GM21423 (cell line): ENCODE results near the gene RRN3.
A peak's percentile ranks its signal among the peaks of the same experiment; 100 is the strongest.
"Not testable (repeated sequence)": the region's sequence is repeated elsewhere in the genome, so short reads cannot be mapped to it uniquely, and the experiment has no call there.

Experiments
- ATAC-seq: cut with Tn5 transposase; IDR thresholded peaks from one replicate; pipeline ENCODE4 v1.9.1; 2021; ENCODE audit warnings: mild to moderate bottlenecking, moderate library complexity; ENCODE audit not compliant: unreplicated experiment

The RRN3 gene

GRCh38 chr16:15028801-15029698 is 65.0 kb downstream of the RRN3 start:
- ATAC-seq, result not testable (repeated sequence)

DNA sequence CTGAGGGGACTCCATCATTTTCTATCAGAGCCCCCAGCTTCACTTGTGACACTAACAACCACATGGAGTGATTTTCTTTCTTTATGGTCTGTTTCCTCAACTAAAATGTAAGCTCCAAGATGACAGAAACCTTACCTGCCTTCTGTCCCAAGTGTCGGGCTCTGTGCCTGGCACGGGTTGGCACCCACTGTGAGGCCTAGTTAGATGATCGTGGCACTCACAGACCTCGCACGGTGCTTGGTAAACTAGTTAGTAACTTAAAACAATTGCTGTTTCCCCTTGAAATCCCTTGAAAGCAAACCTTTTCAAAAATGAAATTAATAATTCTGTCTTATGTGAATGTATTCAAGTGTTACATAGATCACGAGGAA is 65.7 kb downstream of the RRN3 start:
- ATAC-seq, result not testable (repeated sequence)

GRCh38 chr16:15027503-15028344 is 66.3 kb downstream of the RRN3 start:
- not testable (repeated sequence) for ATAC-seq

DNA sequence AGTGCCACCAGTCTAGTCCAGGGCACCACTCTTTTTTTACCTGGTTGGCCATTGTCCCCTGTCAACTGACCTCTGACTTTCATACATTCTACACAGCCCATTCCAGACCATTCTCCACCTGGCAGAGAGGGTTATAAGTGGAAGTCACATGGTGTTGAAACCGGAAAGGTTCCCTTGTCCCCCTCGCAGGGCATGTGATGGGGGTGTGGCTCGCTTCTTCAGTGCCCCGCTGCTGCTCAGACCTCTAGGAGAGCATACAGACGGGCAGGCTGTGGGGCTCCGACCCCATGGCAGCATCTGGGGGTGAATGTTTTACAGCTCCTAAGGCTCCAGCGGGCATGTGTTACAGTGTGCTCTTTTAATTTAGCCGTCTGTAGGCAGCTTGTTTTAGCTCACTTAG is 67.0 kb downstream of the RRN3 start:
- not testable (repeated sequence) for ATAC-seq

DNA sequence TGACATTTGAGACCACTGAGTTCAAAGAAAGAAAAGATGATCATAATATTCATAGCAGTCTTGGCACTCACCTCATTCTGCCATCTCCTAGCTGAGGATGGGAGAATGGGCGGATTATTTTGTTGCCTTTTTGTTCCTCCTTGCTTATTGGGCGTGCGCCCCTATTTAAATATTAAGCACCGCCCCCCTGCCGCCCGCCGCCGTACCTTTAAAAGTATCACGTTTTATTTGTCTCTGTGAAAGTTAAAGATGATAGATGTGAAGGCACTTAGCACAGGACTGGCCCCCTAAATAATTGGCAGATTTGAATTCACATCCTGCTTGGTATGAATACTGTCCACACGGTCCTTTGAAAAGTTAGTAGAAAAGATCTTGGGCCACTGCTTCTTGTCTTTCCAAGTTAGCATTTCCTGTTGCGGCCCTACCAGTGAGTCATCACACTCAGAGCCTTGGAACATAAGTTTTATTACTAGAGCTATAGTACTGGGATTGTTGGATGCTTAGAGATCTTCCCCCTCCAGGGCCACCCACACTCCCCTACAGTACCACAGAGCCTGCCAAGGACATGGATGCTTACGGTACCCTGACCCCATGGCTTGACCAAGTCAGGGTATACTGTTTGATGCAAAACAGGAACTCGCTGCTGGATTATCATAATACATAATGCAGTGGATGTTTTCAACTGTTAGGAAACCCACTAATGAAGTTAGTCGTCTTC is 68.7 kb downstream of the RRN3 start:
- ATAC-seq, result not testable (repeated sequence)

DNA sequence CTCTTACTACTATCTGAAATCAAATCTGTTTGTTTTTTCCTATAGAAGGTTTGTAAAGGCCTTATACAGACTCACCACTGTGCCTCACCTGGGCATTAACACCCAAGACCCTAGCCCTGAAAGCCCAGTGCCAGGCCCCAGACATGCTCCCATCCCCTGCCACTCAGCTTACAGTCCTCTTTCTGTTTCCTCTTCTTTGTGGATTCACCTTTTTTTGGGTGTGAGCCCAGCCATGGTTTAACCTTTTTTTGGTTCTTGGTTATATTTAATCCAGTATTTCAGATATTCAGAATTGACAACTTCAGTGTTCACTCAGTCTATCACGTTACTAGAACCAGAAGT is 69.2 kb downstream of the RRN3 start:
- not testable (repeated sequence) for ATAC-seq

DNA sequence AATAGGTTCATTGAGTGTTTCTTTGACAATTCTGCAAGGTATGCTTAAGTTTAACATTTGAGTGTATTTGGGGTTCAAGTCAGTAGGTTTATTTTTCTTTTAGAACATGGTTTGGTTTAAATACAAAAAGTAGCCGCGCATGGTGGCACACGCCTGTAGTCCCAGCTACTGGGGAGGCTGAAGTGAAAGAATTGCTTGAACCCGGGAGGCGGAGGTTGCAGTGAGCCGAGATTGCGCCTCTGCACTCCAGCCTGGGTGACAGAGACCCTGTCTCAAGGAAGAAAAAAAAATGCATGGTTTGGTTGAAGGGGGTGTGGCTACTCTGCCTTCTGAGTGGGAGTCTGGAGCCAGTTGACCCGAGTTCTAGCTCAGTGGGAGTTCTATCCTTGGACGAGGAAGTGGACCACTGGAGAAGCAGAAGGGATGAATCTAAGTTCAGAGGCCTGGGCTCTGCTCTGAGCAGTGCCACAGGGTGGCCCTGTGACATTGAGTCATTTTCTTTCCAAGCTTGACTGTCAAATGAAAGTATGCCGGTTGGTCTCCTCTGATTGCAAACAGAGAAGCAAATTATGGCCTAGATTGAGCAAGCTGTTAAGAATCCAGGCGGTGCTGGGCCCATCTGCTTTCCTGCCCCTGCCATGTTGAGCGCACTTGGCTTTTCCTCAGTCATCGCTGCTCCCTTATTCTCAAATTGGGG is 70.5 kb downstream of the RRN3 start:
- ATAC-seq, result not testable (repeated sequence)

DNA sequence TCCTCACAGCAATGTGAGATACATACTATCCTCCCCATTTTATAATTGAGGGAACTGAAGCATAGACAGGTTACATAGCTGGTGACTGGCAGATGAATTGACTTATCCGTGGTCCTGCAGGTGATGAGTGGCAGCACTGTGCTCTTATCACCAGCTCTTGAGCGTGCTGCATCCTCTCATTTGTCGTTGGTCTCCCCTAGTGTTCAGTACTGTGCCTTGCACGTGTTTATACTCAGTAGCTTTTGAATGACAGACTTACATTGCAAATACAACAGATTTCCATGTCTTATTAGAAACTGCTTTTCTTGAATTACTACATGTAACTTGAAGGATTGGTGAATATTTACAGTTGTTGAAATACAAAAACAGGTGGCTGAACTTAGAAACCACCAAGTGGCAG is 71.9 kb downstream of the RRN3 start:
- ATAC-seq, result peak; percentile 63

DNA sequence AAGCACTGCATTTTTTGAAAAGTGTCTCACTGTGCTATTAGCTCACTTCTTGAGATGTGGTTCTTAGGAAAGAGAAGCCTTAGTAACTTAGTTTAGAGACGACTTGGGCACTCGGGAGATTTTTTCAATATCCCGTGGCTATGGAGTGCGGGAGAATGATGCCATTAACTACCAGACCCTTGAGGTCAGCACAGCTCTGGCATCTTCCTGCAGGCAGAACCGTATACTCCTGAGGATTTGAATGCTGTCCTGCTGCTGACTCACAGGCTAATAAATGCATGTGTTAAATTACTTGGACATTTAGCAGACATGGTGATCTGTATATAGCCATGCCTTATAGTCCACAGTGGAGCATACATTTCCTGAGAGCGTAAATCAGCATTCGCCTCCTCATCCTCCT is 72.6 kb downstream of the RRN3 start:
- not testable (repeated sequence) for ATAC-seq

GRCh38 chr16:15016951-15017580 is 77.0 kb downstream of the RRN3 start:
- not testable (repeated sequence) for ATAC-seq

DNA sequence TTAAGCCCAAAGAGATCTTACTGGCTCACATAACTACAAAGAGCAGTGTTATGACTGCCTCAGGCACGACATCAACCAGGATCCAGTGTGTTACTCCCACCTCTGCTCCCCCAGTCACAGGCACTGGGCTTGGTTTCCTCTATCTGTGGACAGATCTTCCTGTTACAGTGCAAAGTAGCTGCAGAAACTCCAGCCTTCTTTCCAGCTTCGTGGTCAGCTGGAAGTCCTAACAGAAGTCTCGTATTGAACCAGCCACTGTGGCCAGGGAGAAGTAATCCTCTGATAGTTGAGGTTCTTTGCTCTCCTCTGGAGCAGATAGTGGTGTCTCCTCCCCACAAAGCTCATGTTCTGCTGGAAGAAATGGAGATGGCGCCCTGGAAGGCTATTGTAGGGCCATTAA is 77.7 kb downstream of the RRN3 start:
- ATAC-seq, result not testable (repeated sequence)

DNA sequence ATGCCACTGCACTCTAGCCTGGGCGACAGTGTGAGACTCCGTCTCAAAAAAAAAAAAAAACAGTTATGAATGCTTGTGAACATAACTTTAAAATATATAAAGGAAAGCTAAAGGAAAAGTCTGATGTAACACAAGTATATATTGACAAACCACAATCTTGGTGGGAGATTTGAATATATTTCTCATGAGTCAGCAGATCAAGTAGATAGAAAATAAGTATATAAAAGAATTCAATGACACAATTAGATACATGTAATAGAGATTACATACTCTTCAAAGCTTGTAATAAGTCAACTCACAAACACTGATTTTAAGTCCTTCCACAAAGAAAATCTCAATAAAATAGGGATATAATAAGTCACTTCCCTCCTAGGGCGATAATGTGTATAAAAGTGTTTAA is 78.4 kb downstream of the RRN3 start:
- not testable (repeated sequence) for ATAC-seq

GRCh38 chr16:15012941-15013340 is 81.1 kb downstream of the RRN3 start:
- not testable (repeated sequence) for ATAC-seq
